LNCaP clone FGC (cell line): ENCODE results near the gene REG4.

Source experiments
- DNase-seq: peaks from one replicate; pipeline ENCODE4 v3.0.0-alpha.2; 2011; ENCODE audit warnings: low read depth
- H3K4me3 ChIP-seq: 2 replicates; pipeline ENCODE4 v1.5.1; 2011; ENCODE audit warnings: mild to moderate bottlenecking, low read depth, low read length, control low read depth
- CTCF ChIP-seq: IDR thresholded peaks from 2 replicates; pipeline ENCODE4 v1.5.1; 2012; ENCODE audit warnings: mild to moderate bottlenecking; ENCODE audit not compliant: control insufficient read depth, insufficient read depth; ENCODE audit errors: extremely low read depth

Gene REG4

GRCh38 chr1:119762409-119762808 is 48.9 kb downstream of the REG4 start:
- DNase-seq = no peak
- no peak for TF ChIP-seq CTCF
- no peak overlapping the region for H3K4me3 ChIP-seq

GRCh38 chr1:119758584-119758983 is 52.7 kb downstream of the REG4 start:
- TF ChIP-seq CTCF = no peak
- H3K4me3 ChIP-seq = no peak overlapping the region
- no peak for DNase-seq

GRCh38 chr1:119752592-119752991 is 58.7 kb downstream of the REG4 start:
- no peak for DNase-seq
- no peak for TF ChIP-seq CTCF
- H3K4me3 ChIP-seq = no peak overlapping the region

- H3K4me3 ChIP-seq = no peak overlapping the region
- TF ChIP-seq CTCF = no peak
- DNase-seq = no peak
Measured at GRCh38 chr1:119748040-119748439, 63.2 kb downstream of the REG4 start.

GRCh38 chr1:119747451-119747850 is 63.8 kb downstream of the REG4 start:
- TF ChIP-seq CTCF = no peak
- no peak overlapping the region for H3K4me3 ChIP-seq
- no peak for DNase-seq

GRCh38 chr1:119745034-119745433 is 66.2 kb downstream of the REG4 start:
- H3K4me3 ChIP-seq = no peak overlapping the region
- DNase-seq = no peak
- no peak for TF ChIP-seq CTCF

GRCh38 chr1:119744598-119744942 is 66.7 kb downstream of the REG4 start:
- H3K4me3 ChIP-seq = no peak overlapping the region
- DNase-seq = no peak
- no peak for TF ChIP-seq CTCF
